ENCODE measurements around the gene TBC1D8. TPM values are rescaled to one million over a fixed set of nuclear protein-coding genes. Genes with fewer than 3 reads are reported as not detected.

The TBC1D8 gene
- total RNA-seq, 1 experiment from 2014 or later, result 51.7 TPM

- TF ChIP-seq GRHL2 (CRISPR knock-in tag; IDR thresholded peaks at IDR 0.05; ENCODE audit: insufficient replicate concordance, severe bottlenecking), result no peak
- TF ChIP-seq ATF3 (CRISPR knock-in tag; conservative IDR thresholded peaks at IDR 0.05), result no peak
- TF ChIP-seq GTF2I (CRISPR knock-in tag; conservative IDR thresholded peaks at IDR 0.05), result no peak
Observed at GRCh38 chr2:100974712-100975520, 176.3 kb downstream of the TBC1D8 start (continued).

DNA sequence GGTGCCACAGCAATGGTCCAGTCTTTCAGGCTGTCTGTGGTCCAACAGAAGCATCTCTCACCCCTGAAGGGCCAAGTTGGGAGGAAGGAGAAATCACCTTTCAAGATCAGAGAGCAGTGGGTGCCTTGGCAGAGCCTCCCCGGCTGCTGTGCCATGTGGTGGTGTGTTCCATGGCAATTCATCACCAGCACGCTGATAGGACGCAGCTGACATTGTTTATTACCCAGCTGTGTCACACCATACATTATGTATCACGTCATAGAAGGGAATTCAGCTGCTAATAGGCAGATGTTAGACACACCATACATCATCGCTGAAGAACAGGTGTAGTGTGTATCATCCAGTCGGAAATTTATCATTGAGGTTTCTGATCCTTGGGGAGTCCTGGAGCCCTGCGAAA lies 178.7 kb downstream of the TBC1D8 start:
- no peaks in the 10 kb centered on the region for H3K27me3 Mint-ChIP-seq (ENCODE audit: low read depth)
- ATAC-seq (no peak), DNase-seq (ENCODE audit: low spot score) (no peak)
- no peak overlapping the region for H3K27ac Mint-ChIP-seq
- no peaks in the 10 kb centered on the region for H3K9me3 Mint-ChIP-seq
- ChIA-PET CTCF (no interaction called here), POLR2A (no interaction called here)
- H3K4me3 Mint-ChIP-seq, result no peak overlapping the region
- TF ChIP-seq NFYB (CRISPR knock-in tag; conservative IDR thresholded peaks at IDR 0.05; ENCODE audit: low read depth) (no peak), SMAD4 (CRISPR knock-in tag; IDR thresholded peaks at IDR 0.05) (no peak), ATF6 (CRISPR knock-in tag; IDR thresholded peaks at IDR 0.05) (no peak), RORB (CRISPR knock-in tag; IDR thresholded peaks at IDR 0.05) (no peak), CREB1 (CRISPR knock-in tag; IDR thresholded peaks at IDR 0.05) (no peak), ZNF232 (CRISPR knock-in tag; IDR thresholded peaks at IDR 0.05) (no peak), GRHL2 (CRISPR knock-in tag; IDR thresholded peaks at IDR 0.05; ENCODE audit: insufficient replicate concordance, severe bottlenecking) (no peak), EMX1 (CRISPR knock-in tag; IDR thresholded peaks at IDR 0.05) (no peak), ZBTB21 (CRISPR knock-in tag; IDR thresholded peaks at IDR 0.05; ENCODE audit: borderline replicate concordance) (no peak), JUN (CRISPR knock-in tag; IDR thresholded peaks at IDR 0.05) (no peak), MXD4 (CRISPR knock-in tag; IDR thresholded peaks at IDR 0.05; ENCODE audit: borderline replicate concordance) (no peak)
- TF ChIP-seq, protein P1, sequence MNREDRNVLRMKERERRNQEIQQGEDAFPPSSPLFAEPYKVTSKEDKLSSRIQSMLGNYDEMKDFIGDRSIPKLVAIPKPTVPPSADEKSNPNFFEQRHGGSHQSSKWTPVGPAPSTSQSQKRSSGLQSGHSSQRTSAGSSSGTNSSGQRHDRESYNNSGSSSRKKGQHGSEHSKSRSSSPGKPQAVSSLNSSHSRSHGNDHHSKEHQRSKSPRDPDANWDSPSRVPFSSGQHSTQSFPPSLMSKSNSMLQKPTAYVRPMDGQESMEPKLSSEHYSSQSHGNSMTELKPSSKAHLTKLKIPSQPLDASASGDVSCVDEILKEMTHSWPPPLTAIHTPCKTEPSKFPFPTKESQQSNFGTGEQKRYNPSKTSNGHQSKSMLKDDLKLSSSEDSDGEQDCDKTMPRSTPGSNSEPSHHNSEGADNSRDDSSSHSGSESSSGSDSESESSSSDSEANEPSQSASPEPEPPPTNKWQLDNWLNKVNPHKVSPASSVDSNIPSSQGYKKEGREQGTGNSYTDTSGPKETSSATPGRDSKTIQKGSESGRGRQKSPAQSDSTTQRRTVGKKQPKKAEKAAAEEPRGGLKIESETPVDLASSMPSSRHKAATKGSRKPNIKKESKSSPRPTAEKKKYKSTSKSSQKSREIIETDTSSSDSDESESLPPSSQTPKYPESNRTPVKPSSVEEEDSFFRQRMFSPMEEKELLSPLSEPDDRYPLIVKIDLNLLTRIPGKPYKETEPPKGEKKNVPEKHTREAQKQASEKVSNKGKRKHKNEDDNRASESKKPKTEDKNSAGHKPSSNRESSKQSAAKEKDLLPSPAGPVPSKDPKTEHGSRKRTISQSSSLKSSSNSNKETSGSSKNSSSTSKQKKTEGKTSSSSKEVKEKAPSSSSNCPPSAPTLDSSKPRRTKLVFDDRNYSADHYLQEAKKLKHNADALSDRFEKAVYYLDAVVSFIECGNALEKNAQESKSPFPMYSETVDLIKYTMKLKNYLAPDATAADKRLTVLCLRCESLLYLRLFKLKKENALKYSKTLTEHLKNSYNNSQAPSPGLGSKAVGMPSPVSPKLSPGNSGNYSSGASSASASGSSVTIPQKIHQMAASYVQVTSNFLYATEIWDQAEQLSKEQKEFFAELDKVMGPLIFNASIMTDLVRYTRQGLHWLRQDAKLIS (CRISPR knock-in tag; IDR thresholded peaks at IDR 0.05; ENCODE audit: borderline replicate concordance), result no peak
- TF ChIP-seq, protein P2, sequence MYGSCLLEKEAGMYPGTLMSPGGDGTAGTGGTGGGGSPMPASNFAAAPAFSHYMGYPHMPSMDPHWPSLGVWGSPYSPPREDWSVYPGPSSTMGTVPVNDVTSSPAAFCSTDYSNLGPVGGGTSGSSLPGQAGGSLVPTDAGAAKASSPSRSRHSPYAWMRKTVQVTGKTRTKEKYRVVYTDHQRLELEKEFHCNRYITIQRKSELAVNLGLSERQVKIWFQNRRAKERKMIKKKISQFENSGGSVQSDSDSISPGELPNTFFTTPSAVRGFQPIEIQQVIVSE (CRISPR knock-in tag; IDR thresholded peaks at IDR 0.05; ENCODE audit: borderline replicate concordance), result no peak
- H3K36me3 Mint-ChIP-seq, result no peaks in the 10 kb centered on the region
- no peaks in the 10 kb centered on the region for H3K4me1 Mint-ChIP-seq

DNA sequence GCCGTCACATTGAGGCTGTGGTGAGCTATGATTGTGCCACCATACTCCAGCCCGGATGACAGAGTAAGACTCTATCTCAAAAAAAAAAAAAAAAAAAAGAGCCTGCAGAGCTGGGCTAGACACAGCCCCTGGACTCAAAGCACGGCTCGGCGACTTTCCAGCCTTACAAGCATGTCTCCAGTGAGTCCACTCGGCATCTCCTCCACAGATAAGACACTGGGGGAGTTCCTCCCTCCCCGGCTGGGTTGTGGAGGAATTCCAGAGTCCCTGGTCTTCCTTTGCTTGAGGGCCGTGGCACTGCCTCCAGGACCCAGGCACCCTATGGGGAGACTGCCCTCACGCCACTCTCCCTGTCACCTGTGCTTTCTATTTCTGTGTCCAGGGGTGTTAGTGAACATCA lies 180.0 kb downstream of the TBC1D8 start:
- no peaks in the 10 kb centered on the region for H3K36me3 Mint-ChIP-seq
- ChIA-PET CTCF (no interaction called here), POLR2A (no interaction called here)
- peaks cover 3% of the 10 kb centered on the region; the same call in 1 of the 2 replicates for H3K4me1 Mint-ChIP-seq
- H3K9me3 Mint-ChIP-seq, result no peaks in the 10 kb centered on the region
- no peak overlapping the region for H3K4me3 Mint-ChIP-seq
- no peaks in the 10 kb centered on the region for H3K27me3 Mint-ChIP-seq (ENCODE audit: low read depth)
- DNase-seq (ENCODE audit: low spot score), result no peak
- no peak for ATAC-seq
- H3K27ac Mint-ChIP-seq, result no peak overlapping the region
- TF ChIP-seq, protein P3, sequence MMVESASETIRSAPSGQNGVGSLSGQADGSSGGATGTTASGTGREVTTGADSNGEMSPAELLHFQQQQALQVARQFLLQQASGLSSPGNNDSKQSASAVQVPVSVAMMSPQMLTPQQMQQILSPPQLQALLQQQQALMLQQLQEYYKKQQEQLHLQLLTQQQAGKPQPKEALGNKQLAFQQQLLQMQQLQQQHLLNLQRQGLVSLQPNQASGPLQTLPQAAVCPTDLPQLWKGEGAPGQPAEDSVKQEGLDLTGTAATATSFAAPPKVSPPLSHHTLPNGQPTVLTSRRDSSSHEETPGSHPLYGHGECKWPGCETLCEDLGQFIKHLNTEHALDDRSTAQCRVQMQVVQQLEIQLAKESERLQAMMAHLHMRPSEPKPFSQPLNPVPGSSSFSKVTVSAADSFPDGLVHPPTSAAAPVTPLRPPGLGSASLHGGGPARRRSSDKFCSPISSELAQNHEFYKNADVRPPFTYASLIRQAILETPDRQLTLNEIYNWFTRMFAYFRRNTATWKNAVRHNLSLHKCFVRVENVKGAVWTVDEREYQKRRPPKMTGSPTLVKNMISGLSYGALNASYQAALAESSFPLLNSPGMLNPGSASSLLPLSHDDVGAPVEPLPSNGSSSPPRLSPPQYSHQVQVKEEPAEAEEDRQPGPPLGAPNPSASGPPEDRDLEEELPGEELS (CRISPR knock-in tag; IDR thresholded peaks at IDR 0.05), result no peak
- TF ChIP-seq, protein P4, sequence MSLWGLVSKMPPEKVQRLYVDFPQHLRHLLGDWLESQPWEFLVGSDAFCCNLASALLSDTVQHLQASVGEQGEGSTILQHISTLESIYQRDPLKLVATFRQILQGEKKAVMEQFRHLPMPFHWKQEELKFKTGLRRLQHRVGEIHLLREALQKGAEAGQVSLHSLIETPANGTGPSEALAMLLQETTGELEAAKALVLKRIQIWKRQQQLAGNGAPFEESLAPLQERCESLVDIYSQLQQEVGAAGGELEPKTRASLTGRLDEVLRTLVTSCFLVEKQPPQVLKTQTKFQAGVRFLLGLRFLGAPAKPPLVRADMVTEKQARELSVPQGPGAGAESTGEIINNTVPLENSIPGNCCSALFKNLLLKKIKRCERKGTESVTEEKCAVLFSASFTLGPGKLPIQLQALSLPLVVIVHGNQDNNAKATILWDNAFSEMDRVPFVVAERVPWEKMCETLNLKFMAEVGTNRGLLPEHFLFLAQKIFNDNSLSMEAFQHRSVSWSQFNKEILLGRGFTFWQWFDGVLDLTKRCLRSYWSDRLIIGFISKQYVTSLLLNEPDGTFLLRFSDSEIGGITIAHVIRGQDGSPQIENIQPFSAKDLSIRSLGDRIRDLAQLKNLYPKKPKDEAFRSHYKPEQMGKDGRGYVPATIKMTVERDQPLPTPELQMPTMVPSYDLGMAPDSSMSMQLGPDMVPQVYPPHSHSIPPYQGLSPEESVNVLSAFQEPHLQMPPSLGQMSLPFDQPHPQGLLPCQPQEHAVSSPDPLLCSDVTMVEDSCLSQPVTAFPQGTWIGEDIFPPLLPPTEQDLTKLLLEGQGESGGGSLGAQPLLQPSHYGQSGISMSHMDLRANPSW (CRISPR knock-in tag; conservative IDR thresholded peaks at IDR 0.05; ENCODE audit: low read depth), result no peak
- no peak for TF ChIP-seq PREB (CRISPR knock-in tag; IDR thresholded peaks at IDR 0.05; ENCODE audit: borderline replicate concordance)
